A673 (cell line): ENCODE measurements around the gene ZBED6. TPM values are rescaled to one million over a fixed set of nuclear protein-coding genes. Genes with fewer than 3 reads are reported as not detected.

Source experiments
- BruUV-seq: library from RNA; stranded (reverse); fragments of 400-500 nt; replicated peaks from 2 replicates; lab custom pipeline; 2021; lab: Mats Ljungman, UMichigan
- CTCF ChIA-PET: fragments of 300-600 bp; sonication (Branson Sonifier 250); formaldehyde crosslinking; loops from one replicate; lab custom pipeline; 2022; ENCODE audit warnings: antibody characterized with exemption; lab: Charles Lee
- POLR2A ChIA-PET: fragments of 300-600 bp; sonication (Branson Sonifier 250); formaldehyde crosslinking; loops from one replicate; lab custom pipeline; 2022; ENCODE audit warnings: antibody characterized with exemption; ENCODE audit not compliant: low non-redundant PET; lab: Charles Lee
- DNase-seq: peaks from one replicate; pipeline ENCODE4 v3.0.0-alpha.2; 2015; ENCODE audit warnings: low spot score
- H3K27ac ChIP-seq: fragments of 200-600 bp; sonication (generic); 2 replicates; pipeline ENCODE4 v1.5.1; 2016; ENCODE audit warnings: mixed run types, low read depth, mild to moderate bottlenecking, mixed read lengths, antibody characterized with exemption, low read length; ENCODE audit not compliant: poor library complexity, severe bottlenecking
- H3K27me3 ChIP-seq: fragments of 200-600 bp; sonication (generic); replicated peaks from 2 replicates; pipeline ENCODE4 v1.6.1; 2017; ENCODE audit warnings: mixed run types, low read depth, mild to moderate bottlenecking, mixed read lengths, antibody characterized with exemption, low read length; ENCODE audit not compliant: insufficient read depth, poor library complexity
- H3K36me3 ChIP-seq: fragments of 200-600 bp; sonication (generic); 2 replicates; pipeline ENCODE4 v1.6.1; 2016; ENCODE audit warnings: mixed run types, mild to moderate bottlenecking, mixed read lengths, antibody characterized with exemption, low read length; ENCODE audit not compliant: insufficient read depth, poor library complexity, severe bottlenecking
- H3K4me1 ChIP-seq: fragments of 200-600 bp; sonication (generic); 2 replicates; pipeline ENCODE4 v1.6.1; 2017; ENCODE audit warnings: mixed run types, mild to moderate bottlenecking, mixed read lengths, antibody characterized with exemption, low read length; ENCODE audit not compliant: insufficient read depth, poor library complexity, severe bottlenecking
- H3K4me3 ChIP-seq: fragments of 200-600 bp; sonication (generic); 2 replicates; pipeline ENCODE4 v1.5.1; 2016; ENCODE audit warnings: low read depth, mixed run types, mild to moderate bottlenecking, mixed read lengths, low read length; ENCODE audit not compliant: poor library complexity, severe bottlenecking
- H3K9me3 ChIP-seq: fragments of 200-600 bp; sonication (generic); 2 replicates; pipeline ENCODE4 v1.6.1; 2016; ENCODE audit warnings: mixed run types, low read depth, mild to moderate bottlenecking, mixed read lengths, antibody characterized with exemption, low read length; ENCODE audit not compliant: poor library complexity, severe bottlenecking
- EZH2 ChIP-seq: fragments of 200-600 bp; sonication (generic); IDR thresholded peaks from 2 replicates; pipeline ENCODE4 v1.6.1; 2017; ENCODE audit warnings: borderline replicate concordance, low read depth, mild to moderate bottlenecking, mixed read lengths, antibody characterized with exemption, low read length; ENCODE audit not compliant: poor library complexity, severe bottlenecking
- intact Hi-C: fragments of 100-400 bp; cut with micrococcal nuclease; formaldehyde crosslinking; loops from one replicate; pipeline ENCODE4 v1.10.0; 2022; ENCODE audit not compliant: unreplicated experiment
- total RNA-seq: library from RNA; stranded (reverse); gene quantifications from 2 replicates; pipeline ENCODE4 v1.2.3, GENCODE V29; 2021
- TF ChIP-seq, protein P1 (sequence below): fragments of 300-800, 200-600 bp; sonication (generic); conservative IDR thresholded peaks from 2 replicates; pipeline ENCODE4 v1.5.1; 2017; ENCODE audit warnings: low read depth, mild to moderate bottlenecking, antibody characterized with exemption, low read length, moderate library complexity, mixed read lengths

Gene ZBED6
- total RNA-seq, 1 experiment from 2014 or later = 29.6 TPM

DNA sequence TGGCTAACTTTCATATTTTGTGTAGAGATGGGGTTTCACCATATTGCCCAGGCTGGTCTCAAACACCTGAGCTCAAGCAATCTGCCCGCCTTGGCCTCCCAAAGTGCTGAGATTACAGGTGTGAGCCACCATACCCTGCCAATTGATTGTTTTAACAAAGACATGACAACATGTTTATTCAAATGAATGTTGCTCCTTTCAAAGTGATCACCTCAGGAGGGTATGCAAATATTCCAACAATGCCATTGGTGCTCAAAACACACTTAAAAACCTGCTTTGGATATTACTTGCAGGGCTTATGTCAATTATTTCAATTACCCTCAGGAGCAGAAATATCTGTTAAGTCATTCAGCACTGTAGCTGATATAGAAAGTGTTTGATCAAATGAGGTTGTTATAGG, 22.6 kb upstream of the ZBED6 start:
- no peak overlapping the region for H3K4me3 ChIP-seq
- H3K4me1 ChIP-seq = peaks cover 16% of the 10 kb centered on the region
- no peak for TF ChIP-seq EZH2
- TF ChIP-seq, protein P1, sequence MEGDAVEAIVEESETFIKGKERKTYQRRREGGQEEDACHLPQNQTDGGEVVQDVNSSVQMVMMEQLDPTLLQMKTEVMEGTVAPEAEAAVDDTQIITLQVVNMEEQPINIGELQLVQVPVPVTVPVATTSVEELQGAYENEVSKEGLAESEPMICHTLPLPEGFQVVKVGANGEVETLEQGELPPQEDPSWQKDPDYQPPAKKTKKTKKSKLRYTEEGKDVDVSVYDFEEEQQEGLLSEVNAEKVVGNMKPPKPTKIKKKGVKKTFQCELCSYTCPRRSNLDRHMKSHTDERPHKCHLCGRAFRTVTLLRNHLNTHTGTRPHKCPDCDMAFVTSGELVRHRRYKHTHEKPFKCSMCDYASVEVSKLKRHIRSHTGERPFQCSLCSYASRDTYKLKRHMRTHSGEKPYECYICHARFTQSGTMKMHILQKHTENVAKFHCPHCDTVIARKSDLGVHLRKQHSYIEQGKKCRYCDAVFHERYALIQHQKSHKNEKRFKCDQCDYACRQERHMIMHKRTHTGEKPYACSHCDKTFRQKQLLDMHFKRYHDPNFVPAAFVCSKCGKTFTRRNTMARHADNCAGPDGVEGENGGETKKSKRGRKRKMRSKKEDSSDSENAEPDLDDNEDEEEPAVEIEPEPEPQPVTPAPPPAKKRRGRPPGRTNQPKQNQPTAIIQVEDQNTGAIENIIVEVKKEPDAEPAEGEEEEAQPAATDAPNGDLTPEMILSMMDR = no peak
- ChIA-PET POLR2A (no interaction called here), CTCF (no interaction called here)
- no peaks in the 10 kb centered on the region for H3K9me3 ChIP-seq
- BruUV-seq = no TSS peak
- no peak for DNase-seq
- intact Hi-C loops = no loop called here
- no peak overlapping the region for H3K27ac ChIP-seq
- H3K36me3 ChIP-seq = no peaks in the 10 kb centered on the region
- H3K27me3 ChIP-seq = no peaks in the 10 kb centered on the region

DNA sequence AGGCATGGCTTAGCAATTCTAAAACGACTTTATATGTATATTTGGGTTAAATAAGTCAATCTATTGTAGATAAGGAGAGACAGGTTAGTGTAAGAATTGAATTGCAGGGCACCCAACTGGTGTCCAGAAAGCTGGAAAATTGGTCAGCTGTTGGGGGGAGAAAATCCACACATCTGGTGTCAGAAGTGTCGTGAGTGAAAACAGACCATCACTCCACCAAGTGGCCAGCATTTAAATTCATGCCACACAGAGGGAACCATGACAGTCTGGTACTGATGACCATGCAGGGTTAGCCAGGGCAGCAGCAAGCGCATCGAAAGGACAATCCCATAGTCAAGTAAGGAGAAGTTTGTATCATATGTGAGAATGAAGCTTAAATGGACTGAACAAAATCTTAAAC, 18.8 kb upstream of the ZBED6 start:
- no peak overlapping the region for H3K4me3 ChIP-seq
- no peak for DNase-seq
- POLR2A ChIA-PET = no interaction called here
- H3K9me3 ChIP-seq = no peaks in the 10 kb centered on the region
- no peaks in the 10 kb centered on the region for H3K36me3 ChIP-seq
- CTCF ChIA-PET = no interaction called here
- BruUV-seq = no TSS peak
- intact Hi-C loops = no loop called here
- H3K4me1 ChIP-seq = no peaks in the 10 kb centered on the region
- H3K27ac ChIP-seq = no peak overlapping the region
- no peaks in the 10 kb centered on the region for H3K27me3 ChIP-seq
- no peak for TF ChIP-seq EZH2
- TF ChIP-seq, protein P1 = peak; percentile 35; the same call in 1 of the 2 replicates

DNA sequence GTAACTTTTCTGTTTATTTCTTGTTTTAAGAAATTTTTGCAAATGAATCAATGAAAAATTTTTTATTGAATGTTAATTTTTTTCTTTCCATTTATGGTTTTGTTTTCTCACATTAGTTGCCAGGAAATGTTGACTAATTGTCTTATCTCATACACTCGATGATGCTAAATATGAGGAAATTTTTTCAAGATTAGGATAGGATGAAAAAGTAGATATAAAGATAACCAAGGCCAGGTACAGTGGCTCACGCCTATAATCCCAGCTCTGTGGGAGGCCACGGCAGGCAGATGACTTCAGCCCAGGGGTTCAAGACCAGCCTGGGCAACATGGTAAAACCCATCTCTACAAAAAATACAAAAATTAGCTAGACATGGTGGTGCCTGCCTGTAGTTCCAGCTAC, 17.8 kb upstream of the ZBED6 start:
- CTCF ChIA-PET = no interaction called here
- no peak for TF ChIP-seq EZH2
- TF ChIP-seq, protein P1 = no peak
- intact Hi-C loops = no loop called here
- no peaks in the 10 kb centered on the region for H3K9me3 ChIP-seq
- no peaks in the 10 kb centered on the region for H3K4me1 ChIP-seq
- POLR2A ChIA-PET = no interaction called here
- no peaks in the 10 kb centered on the region for H3K36me3 ChIP-seq
- no peak overlapping the region for H3K27ac ChIP-seq
- DNase-seq = no peak
- no peaks in the 10 kb centered on the region for H3K27me3 ChIP-seq
- BruUV-seq = no TSS peak
- H3K4me3 ChIP-seq = no peak overlapping the region
